HG02678 (cell line): Measurements from ENCODE around the gene MAGI2.

Experiments
- ATAC-seq: cut with Tn5 transposase; IDR thresholded peaks from one replicate; pipeline ENCODE4 v1.9.1; 2021; ENCODE audit warnings: mild to moderate bottlenecking, moderate library complexity; ENCODE audit not compliant: unreplicated experiment

The MAGI2 gene

DNA sequence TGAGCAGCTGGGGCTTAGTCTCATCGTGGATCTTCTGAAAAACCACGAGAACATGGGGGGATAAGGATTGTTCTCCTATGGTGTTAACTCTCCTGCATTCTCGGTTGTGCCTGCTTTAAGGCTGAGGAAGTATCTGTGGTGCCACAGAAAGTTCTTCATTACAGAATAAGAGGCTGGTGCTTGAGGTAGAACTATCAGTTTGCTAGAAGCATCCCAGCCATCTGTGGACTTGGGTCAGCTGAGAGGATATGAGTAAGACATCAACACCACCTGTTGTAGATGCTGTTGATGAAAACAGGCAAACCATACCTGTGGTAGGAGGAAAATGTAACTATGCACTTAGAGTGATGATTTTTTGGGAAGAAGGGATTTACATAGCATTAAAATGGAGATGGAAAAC lies 1238.3 kb downstream of the MAGI2 start:
- ATAC-seq, result no peak

DNA sequence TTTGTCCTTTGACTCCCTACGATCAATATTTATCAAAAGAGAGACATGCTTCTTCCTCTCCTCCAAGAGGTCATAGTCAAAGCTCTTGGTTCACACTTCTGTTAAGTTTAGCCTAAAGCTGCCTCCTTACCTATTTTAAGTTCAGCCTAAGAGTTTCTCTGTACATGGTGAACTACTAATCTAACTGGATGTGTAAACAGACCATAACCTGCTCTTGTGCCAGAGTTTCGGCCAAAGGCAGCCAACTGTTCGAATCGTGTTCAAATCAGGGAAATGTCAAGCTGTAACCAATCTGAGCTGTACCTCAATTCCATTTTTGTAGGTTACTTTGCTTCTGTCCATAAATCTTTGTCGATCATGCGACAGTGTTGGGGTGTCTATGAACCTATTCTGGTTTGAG lies 1240.1 kb downstream of the MAGI2 start:
- no peak for ATAC-seq

GRCh38 chr7:78212476-78213060 lies 1240.9 kb downstream of the MAGI2 start:
- no peak for ATAC-seq

GRCh38 chr7:78207269-78207668 lies 1246.2 kb downstream of the MAGI2 start:
- ATAC-seq, result no peak

DNA sequence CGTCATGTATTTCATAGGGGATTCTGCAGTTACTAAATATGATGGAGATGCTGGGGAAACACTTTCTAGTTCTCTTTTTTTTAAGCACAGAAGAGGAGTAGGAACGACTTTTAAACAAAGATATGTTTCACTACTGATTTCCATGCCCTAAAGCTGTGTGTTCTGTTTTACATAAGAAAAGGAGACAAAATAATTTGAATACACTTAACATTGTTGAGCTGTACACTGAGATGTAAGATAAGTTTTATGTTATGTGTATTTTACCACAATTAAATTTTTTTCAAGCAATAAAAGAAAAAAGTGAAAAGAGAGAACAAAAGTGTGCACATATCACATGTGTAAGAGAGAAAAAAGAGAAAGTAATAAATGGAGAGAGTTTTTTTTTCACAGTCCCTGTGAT lies 1246.7 kb downstream of the MAGI2 start:
- no peak for ATAC-seq

GRCh38 chr7:78203042-78203720 lies 1250.3 kb downstream of the MAGI2 start:
- ATAC-seq, result no peak

DNA sequence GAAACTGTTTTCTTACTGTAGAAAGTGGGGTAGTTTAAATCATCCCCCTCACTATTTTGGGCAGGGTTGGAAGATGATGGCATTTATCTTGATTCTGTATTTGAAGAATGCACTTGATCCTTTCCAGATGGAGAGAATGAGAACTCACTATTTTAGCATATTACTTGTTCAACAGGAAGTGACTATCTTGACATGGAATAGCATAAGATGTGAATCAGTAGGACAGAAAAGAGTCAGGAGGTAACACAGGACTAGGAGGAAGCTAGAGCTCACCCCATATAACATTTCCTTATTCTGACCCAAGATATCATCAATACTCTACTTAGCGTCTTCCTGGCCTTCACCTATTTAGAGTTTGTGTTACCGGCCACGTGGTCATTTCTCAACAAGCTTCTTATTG lies 1254.7 kb downstream of the MAGI2 start:
- no peak for ATAC-seq

DNA sequence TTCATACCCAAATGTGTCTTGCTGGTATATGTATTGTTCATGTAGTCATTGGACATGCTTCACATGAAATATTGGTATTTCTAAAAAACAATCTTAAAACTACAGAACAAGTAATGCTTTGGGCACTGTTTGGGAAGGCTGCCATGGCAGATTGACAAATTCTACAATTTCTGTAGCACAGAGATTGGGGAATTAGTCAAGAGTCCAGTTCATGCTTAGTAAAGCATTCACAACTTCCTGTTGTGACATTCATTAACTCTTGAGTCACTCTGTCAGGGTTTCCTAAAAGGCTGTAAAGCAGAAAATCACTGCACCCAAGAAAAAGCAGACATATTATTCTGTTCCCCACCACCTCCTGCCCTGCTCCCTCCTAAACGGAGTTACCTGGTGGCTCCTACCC lies 1256.0 kb downstream of the MAGI2 start:
- ATAC-seq, result no peak

- no peak for ATAC-seq
These were observed 1258.2 kb downstream of the MAGI2 start for GRCh38 chr7:78195281-78195680.

DNA sequence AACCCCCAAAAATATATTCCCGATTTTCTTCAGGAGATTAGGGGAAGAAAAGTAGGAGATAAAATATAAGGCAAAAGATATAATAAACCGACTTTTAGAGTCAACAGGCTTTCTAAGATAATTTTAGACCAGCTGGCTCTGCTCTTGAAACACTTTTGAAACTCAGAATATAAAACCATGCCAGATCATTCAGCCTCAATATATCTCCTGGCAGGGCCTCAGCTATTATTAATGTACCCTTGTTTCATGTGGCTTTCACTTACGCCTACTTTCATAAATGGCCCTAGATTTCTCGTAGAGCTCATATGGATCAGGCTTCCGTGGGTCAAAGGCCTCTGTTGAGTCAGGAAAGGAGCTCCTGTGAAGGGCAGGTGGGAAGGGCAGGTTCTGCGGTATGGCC lies 1258.9 kb downstream of the MAGI2 start:
- no peak for ATAC-seq

DNA sequence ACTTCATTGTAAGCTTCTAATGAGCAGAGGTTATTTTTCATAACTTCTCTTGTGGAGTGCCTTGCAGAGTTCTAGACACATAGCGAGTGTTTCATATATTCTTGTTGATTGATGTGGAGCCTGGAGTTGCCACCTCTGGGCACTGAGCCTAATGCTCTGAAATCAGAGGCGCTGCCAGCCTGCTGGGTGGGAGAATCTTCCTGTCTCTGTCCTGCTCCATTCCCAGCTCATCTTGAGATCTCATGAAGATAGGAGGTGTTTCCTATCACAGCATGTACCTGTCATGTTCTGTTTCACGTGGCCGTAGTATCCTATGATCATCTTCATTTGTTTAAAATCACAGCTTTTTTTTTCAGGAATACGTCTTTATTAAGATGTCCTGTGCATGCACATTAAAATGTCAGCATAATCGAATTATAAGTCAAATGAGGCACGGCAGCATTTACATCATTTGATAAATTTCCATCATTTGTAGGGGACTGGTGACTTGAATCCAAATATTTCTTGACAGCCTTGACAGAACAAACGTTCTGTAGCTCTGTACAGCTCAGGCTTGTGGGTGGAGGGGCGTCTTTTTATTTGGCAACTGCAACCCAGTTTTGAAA lies 1261.9 kb downstream of the MAGI2 start:
- ATAC-seq, result no peak

DNA sequence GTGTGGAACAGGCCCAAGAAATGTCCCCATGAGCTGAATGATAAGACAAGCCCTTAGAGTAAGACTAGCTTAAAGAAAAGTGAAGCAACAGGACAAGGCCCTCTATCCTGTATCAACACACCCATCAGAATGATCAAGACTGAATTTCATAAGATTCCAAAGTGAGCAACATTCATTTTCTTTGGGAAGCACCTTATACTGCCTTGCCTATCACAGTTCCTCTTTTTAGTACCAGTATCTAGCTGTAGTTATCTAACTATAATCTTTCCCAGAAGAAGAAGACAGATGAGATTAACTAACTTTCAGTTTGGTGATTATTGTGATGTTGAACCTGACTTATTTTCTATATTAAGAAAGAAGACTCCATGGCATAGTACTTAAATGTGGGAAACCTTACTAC lies 1263.7 kb downstream of the MAGI2 start:
- ATAC-seq, result no peak

DNA sequence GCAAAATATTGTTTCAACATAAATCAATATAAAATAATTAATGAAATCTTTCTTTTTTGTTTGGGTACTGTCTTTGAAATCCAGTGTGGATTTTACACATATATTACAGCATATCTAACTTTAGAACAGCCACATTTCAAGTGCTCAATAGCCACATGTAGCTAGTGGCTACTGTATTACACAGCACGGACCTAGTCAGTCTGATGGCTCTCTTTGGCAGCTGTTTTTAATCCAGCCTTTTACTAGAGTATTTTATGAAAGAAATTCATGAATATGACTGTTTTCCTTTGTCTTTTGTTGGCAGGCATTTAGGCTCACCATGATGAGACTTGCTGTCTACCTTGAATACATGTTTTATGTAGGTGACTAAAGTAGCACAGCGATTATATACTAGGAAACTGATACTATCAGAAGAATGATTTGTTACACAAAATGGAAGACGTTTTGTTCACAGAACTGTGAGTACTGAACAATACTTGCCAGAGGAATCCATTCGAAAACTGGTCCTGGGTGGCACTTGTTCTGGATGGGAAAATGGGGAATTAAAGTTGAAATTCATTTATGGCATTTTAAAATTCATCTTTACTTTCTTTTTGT lies 1268.2 kb downstream of the MAGI2 start:
- no peak for ATAC-seq

GRCh38 chr7:78184299-78184698 lies 1269.2 kb downstream of the MAGI2 start:
- no peak for ATAC-seq

DNA sequence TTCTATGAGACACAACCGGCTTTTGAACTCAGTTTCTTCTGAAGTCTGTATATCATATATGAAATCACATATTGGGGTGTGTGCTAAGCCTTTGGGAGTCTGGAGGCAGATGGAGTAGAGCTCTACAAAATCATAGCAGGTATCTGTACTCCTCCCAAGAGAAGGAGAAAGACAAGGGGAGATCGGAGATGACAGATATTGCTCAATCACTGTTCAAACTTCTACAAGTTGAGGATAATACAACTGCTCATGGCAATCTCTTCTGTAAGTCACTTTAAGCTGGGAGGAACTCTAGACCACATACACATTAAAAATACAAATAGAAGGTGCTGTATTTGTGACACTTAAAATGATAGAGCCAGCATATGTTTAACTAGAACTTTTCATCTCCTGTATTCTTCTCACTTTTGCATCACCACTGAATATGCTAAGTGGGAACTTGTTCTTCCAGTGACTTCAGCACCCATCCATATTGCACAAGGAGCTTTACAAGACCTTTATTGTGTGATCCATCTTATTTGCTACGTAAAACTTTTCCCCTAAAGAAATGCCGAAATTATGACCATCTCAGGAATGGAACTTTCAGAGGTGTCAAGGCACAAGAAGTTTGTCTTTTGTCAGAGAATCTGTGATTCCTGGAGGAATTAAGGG lies 1273.5 kb downstream of the MAGI2 start:
- ATAC-seq, result no peak

GRCh38 chr7:78179211-78179610 lies 1274.3 kb downstream of the MAGI2 start:
- ATAC-seq, result no peak

DNA sequence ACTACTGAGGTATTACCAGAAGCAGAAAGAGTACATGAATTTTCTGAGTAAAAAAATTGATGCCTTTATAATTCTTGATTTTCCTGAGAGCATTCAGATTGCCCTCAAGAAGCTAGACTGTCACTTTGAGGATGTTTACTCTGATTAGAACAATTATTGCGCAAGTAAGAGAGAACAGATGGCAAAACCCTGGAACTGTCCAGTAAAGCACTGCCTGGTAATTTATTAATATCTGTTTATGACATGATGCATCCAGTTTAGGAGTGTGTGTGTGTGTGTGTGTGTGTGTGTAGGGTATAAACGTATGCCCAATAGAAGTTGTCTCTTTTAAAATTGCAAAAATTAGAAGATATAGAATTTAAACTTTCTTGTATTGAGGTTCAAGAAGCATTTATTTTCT lies 1275.1 kb downstream of the MAGI2 start:
- no peak for ATAC-seq

DNA sequence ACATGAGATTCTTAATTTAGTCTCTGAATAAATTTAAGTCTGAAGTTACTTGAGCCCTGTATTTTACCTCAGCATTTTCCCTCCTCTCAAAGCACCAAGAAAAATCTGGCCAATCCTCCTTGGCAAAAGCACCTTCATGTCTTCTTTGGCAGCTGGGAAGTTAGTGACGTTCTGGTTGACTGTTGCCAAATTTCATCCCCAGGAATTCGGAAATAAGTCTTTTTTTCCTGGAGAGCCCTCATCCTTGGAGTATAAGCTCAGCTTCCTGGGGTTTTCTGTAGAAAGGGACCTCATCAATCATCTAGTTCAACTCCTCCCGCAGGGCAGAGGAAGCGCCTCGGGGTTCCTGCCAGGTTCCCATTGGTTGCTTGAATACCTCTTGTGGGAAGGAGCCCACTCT lies 1277.3 kb downstream of the MAGI2 start:
- no peak for ATAC-seq

DNA sequence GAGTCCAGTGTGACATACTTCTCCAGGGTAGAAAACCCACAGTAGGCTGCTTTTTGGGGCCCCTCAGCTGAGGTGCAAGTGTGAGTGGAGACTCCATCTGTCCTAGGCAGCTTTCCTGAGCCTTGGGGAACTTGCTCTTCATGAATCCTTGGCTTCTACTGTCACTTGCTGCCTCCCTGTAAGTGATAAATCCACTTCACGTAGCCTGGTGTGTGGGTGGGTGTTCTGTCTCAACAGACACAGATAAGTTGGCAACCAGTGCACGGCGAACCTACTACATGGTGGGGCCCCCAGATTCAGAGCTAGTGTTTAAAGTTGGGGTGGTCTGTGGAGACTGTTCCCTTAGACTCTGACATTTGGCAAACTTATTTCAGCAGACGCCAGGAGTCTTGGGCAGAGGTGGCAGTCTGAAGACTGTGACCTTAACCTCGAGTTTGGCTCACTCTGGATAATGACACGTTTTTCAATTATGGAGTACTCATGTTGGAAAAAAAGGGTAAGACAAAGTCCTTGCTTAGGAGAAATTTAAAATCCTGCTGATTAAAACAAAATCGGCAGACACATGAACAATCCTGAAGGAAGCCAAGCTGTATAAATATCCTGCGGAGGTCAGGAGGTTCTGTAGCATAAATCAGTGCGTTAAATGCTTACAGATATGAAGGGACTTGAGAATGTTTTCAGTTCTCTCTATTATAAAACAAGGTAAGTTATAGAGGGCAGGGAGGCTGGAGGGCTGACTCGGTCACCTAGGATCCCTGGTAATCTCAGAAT lies 1278.0 kb downstream of the MAGI2 start:
- ATAC-seq, result no peak

- no peak for ATAC-seq
These were observed 1279.8 kb downstream of the MAGI2 start for GRCh38 chr7:78173666-78174065.
